Muscle layer of colon (tissue), 2 donors: ENCODE data around the gene KIRREL1.

ENCODE experiments used
- H3K27ac ChIP-seq: one replicate; pipeline ENCODE4 v1.7.0; 2013; ENCODE audit warnings: low read depth, mild to moderate bottlenecking, low read length, moderate library complexity
- H3K27me3 ChIP-seq, 2 donors: one replicate each; pipeline ENCODE4 v1.7.0; 2013; ENCODE audit warnings: low read length in 2 of 2, mild to moderate bottlenecking in 2 of 2; ENCODE audit not compliant: insufficient read depth in 2 of 2, control insufficient read depth in 1 of 2
- H3K36me3 ChIP-seq: one replicate; pipeline ENCODE4 v1.7.0; 2013; ENCODE audit warnings: mild to moderate bottlenecking, low read length; ENCODE audit not compliant: insufficient read depth
- H3K4me1 ChIP-seq: one replicate; pipeline ENCODE4 v1.7.0; 2013; ENCODE audit warnings: mild to moderate bottlenecking, low read length; ENCODE audit not compliant: insufficient read depth
- H3K4me3 ChIP-seq, 2 donors: one replicate each; pipeline ENCODE4 v1.7.0; 2013; ENCODE audit warnings: low read length in 2 of 2, low read depth in 1 of 2, mild to moderate bottlenecking in 1 of 2, moderate library complexity in 1 of 2
- H3K9ac ChIP-seq: one replicate; pipeline ENCODE4 v1.7.0; 2013; ENCODE audit warnings: low read length
- H3K9me3 ChIP-seq: one replicate; pipeline ENCODE4 v1.7.0; 2013; ENCODE audit warnings: mild to moderate bottlenecking, low read length
- donor health status: abdominal sarcoma.
- donor health status: Adenocarcinoma of cecum.

Gene KIRREL1

GRCh38 chr1:157960773-157961172 is 32.7 kb upstream of the KIRREL1 start:
- Histone ChIP-seq H3K4me3 (no peak overlapping the region), H3K36me3 (no peaks in the 10 kb centered on the region), H3K4me1 (peaks cover 8% of the 10 kb centered on the region), H3K9ac (no peak overlapping the region), H3K27me3 (no peaks in the 10 kb centered on the region), H3K9me3 (no peaks in the 10 kb centered on the region), H3K27ac (no peak overlapping the region)

GRCh38 chr1:157961805-157962762 is 31.4 kb upstream of the KIRREL1 start:
- Histone ChIP-seq H3K36me3 (no peaks in the 10 kb centered on the region), H3K9me3 (no peaks in the 10 kb centered on the region), H3K9ac (no peak overlapping the region), H3K27ac (no peak overlapping the region), H3K4me1 (peaks cover 16% of the 10 kb centered on the region), H3K4me3 (no peak overlapping the region), H3K27me3 (no peaks in the 10 kb centered on the region)

GRCh38 chr1:157963713-157964112 is 29.7 kb upstream of the KIRREL1 start:
- H3K27ac ChIP-seq, result no peak overlapping the region
- H3K27me3 ChIP-seq, result no peaks in the 10 kb centered on the region
- H3K9me3 ChIP-seq, result no peaks in the 10 kb centered on the region
- peaks cover 23% of the 10 kb centered on the region for H3K4me1 ChIP-seq
- no peak overlapping the region for H3K9ac ChIP-seq
- no peak overlapping the region for H3K4me3 ChIP-seq
- no peaks in the 10 kb centered on the region for H3K36me3 ChIP-seq

GRCh38 chr1:157965584-157965983 is 27.9 kb upstream of the KIRREL1 start:
- H3K9ac ChIP-seq, result no peak overlapping the region
- H3K27ac ChIP-seq, result no peak overlapping the region
- no peaks in the 10 kb centered on the region for H3K36me3 ChIP-seq
- peaks cover 35% of the 10 kb centered on the region for H3K4me1 ChIP-seq
- H3K27me3 ChIP-seq, result no peaks in the 10 kb centered on the region
- no peak overlapping the region for H3K4me3 ChIP-seq
- no peaks in the 10 kb centered on the region for H3K9me3 ChIP-seq

- H3K27ac ChIP-seq, result no peak overlapping the region
- no peak overlapping the region for H3K4me3 ChIP-seq
- no peak overlapping the region for H3K9ac ChIP-seq
- no peaks in the 10 kb centered on the region for H3K9me3 ChIP-seq
- H3K4me1 ChIP-seq, result peaks cover 35% of the 10 kb centered on the region
- no peaks in the 10 kb centered on the region for H3K27me3 ChIP-seq
- no peaks in the 10 kb centered on the region for H3K36me3 ChIP-seq
Observed at GRCh38 chr1:157966031-157966537, 27.4 kb upstream of the KIRREL1 start.

- Histone ChIP-seq H3K36me3 (no peaks in the 10 kb centered on the region), H3K27me3 (no peaks in the 10 kb centered on the region), H3K9me3 (no peaks in the 10 kb centered on the region), H3K9ac (no peak overlapping the region), H3K4me3 (no peak overlapping the region), H3K27ac (no peak overlapping the region), H3K4me1 (peaks cover 35% of the 10 kb centered on the region)
Observed at GRCh38 chr1:157967205-157967604, 26.2 kb upstream of the KIRREL1 start.

- no peaks in the 10 kb centered on the region for H3K36me3 ChIP-seq
- H3K4me3 ChIP-seq, result no peak overlapping the region
- peaks cover 35% of the 10 kb centered on the region for H3K4me1 ChIP-seq
- no peaks in the 10 kb centered on the region for H3K27me3 ChIP-seq
- H3K27ac ChIP-seq, result no peak overlapping the region
- H3K9ac ChIP-seq, result no peak overlapping the region
- no peaks in the 10 kb centered on the region for H3K9me3 ChIP-seq
Observed at GRCh38 chr1:157968508-157968907, 24.9 kb upstream of the KIRREL1 start.

- Histone ChIP-seq H3K9me3 (no peaks in the 10 kb centered on the region), H3K27me3 (no peaks in the 10 kb centered on the region), H3K4me1 (peaks cover 35% of the 10 kb centered on the region), H3K36me3 (no peaks in the 10 kb centered on the region), H3K4me3 (no peak overlapping the region), H3K27ac (no peak overlapping the region), H3K9ac (no peak overlapping the region)
Observed at GRCh38 chr1:157968946-157969345, 24.5 kb upstream of the KIRREL1 start.

- Histone ChIP-seq H3K36me3 (no peaks in the 10 kb centered on the region), H3K27me3 (no peaks in the 10 kb centered on the region), H3K9me3 (no peaks in the 10 kb centered on the region), H3K27ac (no peak overlapping the region), H3K4me1 (peaks cover 35% of the 10 kb centered on the region), H3K9ac (no peak overlapping the region), H3K4me3 (no peak overlapping the region)
Observed at GRCh38 chr1:157969697-157970485, 23.6 kb upstream of the KIRREL1 start.

- H3K4me1 ChIP-seq, result peaks cover 18% of the 10 kb centered on the region
- no peaks in the 10 kb centered on the region for H3K27me3 ChIP-seq
- H3K9ac ChIP-seq, result no peak overlapping the region
- no peak overlapping the region for H3K27ac ChIP-seq
- H3K4me3 ChIP-seq, result no peak overlapping the region
- H3K36me3 ChIP-seq, result no peaks in the 10 kb centered on the region
- H3K9me3 ChIP-seq, result no peaks in the 10 kb centered on the region
Observed at GRCh38 chr1:157971769-157972168, 21.7 kb upstream of the KIRREL1 start.

- no peaks in the 10 kb centered on the region for H3K27me3 ChIP-seq
- H3K9ac ChIP-seq, result no peak overlapping the region
- no peaks in the 10 kb centered on the region for H3K36me3 ChIP-seq
- H3K27ac ChIP-seq, result no peak overlapping the region
- no peaks in the 10 kb centered on the region for H3K9me3 ChIP-seq
- no peak overlapping the region for H3K4me3 ChIP-seq
- no peaks in the 10 kb centered on the region for H3K4me1 ChIP-seq
Observed at GRCh38 chr1:157975228-157975950, 18.1 kb upstream of the KIRREL1 start.
